GM12801 (cell line): ENCODE measurements around the gene APC.

ENCODE experiments used
- CTCF ChIP-seq: IDR thresholded peaks from one replicate; pipeline ENCODE4 v1.5.1; 2011; ENCODE audit warnings: control low read depth; ENCODE audit not compliant: insufficient read length; ENCODE audit errors: extremely low read depth

APC gene

GRCh38 chr5:112694853-112695709, 42.6 kb upstream of the APC start:
- TF ChIP-seq CTCF: no peak

- TF ChIP-seq CTCF: no peak
Measured at GRCh38 chr5:112696786-112697185, 40.9 kb upstream of the APC start.

- no peak for TF ChIP-seq CTCF
Measured at GRCh38 chr5:112697322-112697721, 40.4 kb upstream of the APC start.

- no peak for TF ChIP-seq CTCF
Measured at GRCh38 chr5:112697833-112698232, 39.9 kb upstream of the APC start.

- no peak for TF ChIP-seq CTCF
Measured at GRCh38 chr5:112703866-112704820, 33.5 kb upstream of the APC start.

- TF ChIP-seq CTCF: no peak
Measured at GRCh38 chr5:112706446-112707016, 31.2 kb upstream of the APC start.
